Uterus (tissue), 2 donors: ENCODE data around the gene CAMK1D.

Experiments used
- CTCF ChIP-seq, 4 experiments: fragments of 200-600 bp in 2 of 4; fragments of 450-650 bp in 2 of 4; sonication (generic) in 2 of 4; IDR thresholded peaks; one replicate each; pipeline ENCODE4 v1.5.1; 2016 to 2019; ENCODE audit warnings: antibody characterized with exemption in 4 of 4, mild to moderate bottlenecking in 2 of 4, moderate library complexity in 1 of 4
- POLR2A ChIP-seq, 2 donors: fragments of 450-650 bp; IDR thresholded peaks; one replicate each; pipeline ENCODE4 v1.6.1; 2016; ENCODE audit warnings: antibody characterized with exemption in 2 of 2, mild to moderate bottlenecking in 1 of 2, moderate library complexity in 1 of 2

GRCh38 chr10:12602521-12602920 is 253.2 kb downstream of the CAMK1D start:
- TF ChIP-seq CTCF (IDR thresholded peaks at IDR 0.05) (no peak), POLR2A (IDR thresholded peaks at IDR 0.05) (no peak)
